Activated naive CD4-positive, alpha-beta T cell treated with anti-CD3 and anti-CD28 coated beads, Interleukin-2, amount 50 U/mL, for 72 hours (primary cell): ENCODE measurements around the gene ADARB2. TPM values are rescaled to one million over a fixed set of nuclear protein-coding genes. Genes with fewer than 3 reads are reported as not detected.

Experiments
- ATAC-seq, 2 donors: fragments of 150-1000 bp; cut with Tn5 transposase; 2 replicates each; pipeline ENCODE4 v1.10.0; 2021; ENCODE audit warnings: mild to moderate bottlenecking in 2 of 2, moderate library complexity in 2 of 2
- DNase-seq, 2 donors: peaks; one replicate each; pipeline ENCODE4 v3.0.0; 2021 to 2022; ENCODE audit warnings: low spot score in 2 of 2
- H3K27ac Mint-ChIP-seq, 2 donors: one replicate each; pipeline ENCODE4 v1.8.0; 2022; ENCODE audit warnings: mild to moderate bottlenecking in 2 of 2, mixed read lengths in 2 of 2
- H3K36me3 Mint-ChIP-seq, 2 donors: one replicate each; pipeline ENCODE4 v1.8.0; 2022; ENCODE audit warnings: mixed read lengths in 2 of 2
- H3K9me3 Mint-ChIP-seq, 2 donors: one replicate each; pipeline ENCODE4 v1.8.0; 2022; ENCODE audit warnings: mixed read lengths in 2 of 2
- total RNA-seq, 2 donors: library from RNA; stranded (reverse); gene quantifications; one replicate each; pipeline ENCODE4 v1.2.3, GENCODE V29; 2022

ADARB2 gene
- total RNA-seq, 2 donors from 2014 or later, result 0.27 TPM; not detected in 1

DNA sequence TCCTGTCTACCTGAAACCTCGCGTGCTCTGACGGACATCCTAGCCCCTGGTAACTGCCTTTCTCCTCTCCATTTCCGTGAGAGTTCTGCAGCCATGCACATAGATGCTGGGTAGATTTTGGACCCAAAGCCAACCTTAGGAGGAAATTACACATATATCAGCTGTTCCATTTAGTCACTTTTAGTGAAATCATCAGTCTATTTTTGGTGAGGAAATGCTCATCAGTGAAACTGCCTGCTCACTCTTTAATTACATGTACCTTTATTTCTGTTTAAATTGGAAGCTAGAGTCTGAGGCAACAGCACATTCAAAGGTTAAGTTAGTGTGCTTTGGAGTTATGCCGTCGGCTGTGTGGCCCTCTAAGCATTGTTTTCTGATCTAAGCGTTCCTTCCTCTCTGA lies 449.8 kb downstream of the ADARB2 start:
- ATAC-seq (peak in 1 of 2 donors; percentile 37), DNase-seq (no peak)
- Mint-ChIP-seq H3K36me3 (no peaks in the 10 kb centered on the region), H3K9me3 (no peaks in the 10 kb centered on the region), H3K27ac (no peak overlapping the region)

- Mint-ChIP-seq H3K9me3 (no peaks in the 10 kb centered on the region), H3K36me3 (no peaks in the 10 kb centered on the region), H3K27ac (no peak overlapping the region)
- ATAC-seq (no peak), DNase-seq (no peak)
Measured at GRCh38 chr10:1284076-1284475, 453.2 kb downstream of the ADARB2 start.

- no peaks in the 10 kb centered on the region for H3K36me3 Mint-ChIP-seq
- ATAC-seq, result no peak
Measured at GRCh38 chr10:1281405-1281782, 455.9 kb downstream of the ADARB2 start.

DNA sequence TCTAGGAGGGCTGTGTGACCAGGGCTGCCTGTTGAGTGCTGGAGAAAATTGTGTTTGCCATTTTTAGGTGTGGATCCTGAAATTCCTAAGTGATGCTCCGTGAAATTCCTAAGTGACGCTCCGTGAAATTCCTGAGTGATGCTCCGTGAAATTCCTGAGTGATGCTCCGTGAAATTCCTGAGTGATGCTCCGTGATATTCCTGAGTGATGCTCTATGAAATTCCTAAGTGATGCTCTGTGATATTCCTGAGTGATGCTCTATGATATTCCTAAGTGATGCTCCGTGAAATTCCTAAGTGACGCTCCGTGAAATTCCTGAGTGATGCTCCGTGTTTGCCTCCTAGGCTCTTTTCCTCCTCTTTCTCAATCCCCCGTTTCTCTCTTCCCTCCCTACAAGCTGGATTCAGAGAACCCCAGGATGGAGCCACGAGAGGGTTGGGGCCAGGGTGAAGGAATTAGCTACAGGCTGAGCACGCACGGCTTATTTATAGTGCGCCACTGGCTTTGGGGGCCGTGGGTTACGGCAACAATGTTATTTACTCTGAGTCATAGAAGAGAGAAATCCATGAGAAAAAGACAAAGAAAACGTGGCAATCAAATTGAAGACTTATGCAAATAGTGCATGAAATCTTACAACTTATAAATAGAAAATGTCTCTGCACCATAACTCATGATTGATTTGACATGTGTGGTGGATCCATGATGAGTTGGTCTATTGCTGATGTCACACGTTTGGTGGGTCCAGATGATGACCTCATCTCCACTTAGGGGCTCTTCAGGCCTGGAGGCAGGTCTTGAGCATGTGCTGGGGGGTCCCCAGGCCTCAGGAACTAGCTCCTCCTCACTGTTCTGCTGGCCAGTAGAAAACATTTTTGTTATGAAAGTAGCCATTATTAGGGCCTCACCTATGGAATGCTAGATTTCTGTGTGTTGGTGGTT lies 456.6 kb downstream of the ADARB2 start:
- ATAC-seq (no peak), DNase-seq (no peak)
- Mint-ChIP-seq H3K9me3 (no peaks in the 10 kb centered on the region), H3K36me3 (no peaks in the 10 kb centered on the region), H3K27ac (no peak overlapping the region)

More at GRCh38 chr10:1281405-1281782, 455.9 kb downstream of the ADARB2 start:
- DNase-seq, result no peak
- Mint-ChIP-seq H3K27ac (no peak overlapping the region), H3K9me3 (no peaks in the 10 kb centered on the region)

DNA sequence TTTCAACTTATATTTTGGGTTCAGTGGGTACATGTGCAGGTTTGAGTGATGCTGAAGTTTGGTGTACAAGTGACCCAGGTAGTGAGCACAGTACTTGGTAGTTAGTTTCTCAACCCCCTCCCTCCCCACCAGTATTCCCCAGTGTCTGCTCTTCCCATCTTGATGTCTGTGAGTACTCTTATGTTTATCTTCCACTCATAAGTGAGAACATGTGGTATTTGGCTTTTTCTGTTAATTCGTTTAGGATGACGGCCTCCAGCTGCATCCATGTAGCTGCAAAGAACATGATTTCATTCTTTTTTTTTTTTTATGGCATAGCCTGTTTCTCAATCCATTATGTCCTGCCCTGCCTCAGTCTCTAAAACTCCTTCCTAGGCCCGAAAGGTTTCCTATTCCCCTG lies 459.0 kb downstream of the ADARB2 start:
- H3K27ac Mint-ChIP-seq, result no peak overlapping the region
- H3K36me3 Mint-ChIP-seq, result no peaks in the 10 kb centered on the region
- H3K9me3 Mint-ChIP-seq, result no peaks in the 10 kb centered on the region

GRCh38 chr10:1274701-1275544 lies 462.4 kb downstream of the ADARB2 start:
- no peak overlapping the region for H3K27ac Mint-ChIP-seq
- no peaks in the 10 kb centered on the region for H3K36me3 Mint-ChIP-seq
- no peak for ATAC-seq
- H3K9me3 Mint-ChIP-seq, result no peaks in the 10 kb centered on the region
- DNase-seq, result no peak

More for the DNA sequence above, 459.0 kb downstream of the ADARB2 start:
- no peak for DNase-seq
- ATAC-seq, result no peak

GRCh38 chr10:1274111-1274661 lies 463.1 kb downstream of the ADARB2 start:
- no peaks in the 10 kb centered on the region for H3K36me3 Mint-ChIP-seq
- no peaks in the 10 kb centered on the region for H3K9me3 Mint-ChIP-seq
- peak overlapping the region in 1 of 2 donors; percentile 69 for H3K27ac Mint-ChIP-seq
- no peak for DNase-seq
- no peak for ATAC-seq

GRCh38 chr10:1273372-1274105 lies 463.8 kb downstream of the ADARB2 start:
- DNase-seq, result no peak
- Mint-ChIP-seq H3K27ac (no peak overlapping the region), H3K36me3 (no peaks in the 10 kb centered on the region), H3K9me3 (no peaks in the 10 kb centered on the region)
- ATAC-seq, result no peak

DNA sequence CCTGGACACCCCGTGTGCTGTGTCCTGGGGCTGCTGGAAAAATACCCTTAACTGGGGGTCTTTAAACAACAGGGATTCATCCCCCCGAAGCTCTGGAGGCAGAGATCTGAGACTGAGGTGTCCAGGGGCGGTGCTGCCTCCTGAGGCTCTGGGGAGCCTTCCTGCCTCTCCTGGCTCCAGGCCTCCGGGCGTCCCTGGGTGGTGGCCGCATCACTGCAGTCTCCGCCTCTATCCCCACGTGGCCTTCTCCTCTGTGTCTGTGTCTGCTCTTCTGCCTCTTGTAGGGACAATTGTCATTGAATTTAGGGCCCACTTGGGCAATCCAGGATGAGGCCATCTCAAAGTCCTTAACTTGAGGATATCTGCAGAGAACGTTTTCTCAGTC lies 464.6 kb downstream of the ADARB2 start:
- no peak for ATAC-seq

DNA sequence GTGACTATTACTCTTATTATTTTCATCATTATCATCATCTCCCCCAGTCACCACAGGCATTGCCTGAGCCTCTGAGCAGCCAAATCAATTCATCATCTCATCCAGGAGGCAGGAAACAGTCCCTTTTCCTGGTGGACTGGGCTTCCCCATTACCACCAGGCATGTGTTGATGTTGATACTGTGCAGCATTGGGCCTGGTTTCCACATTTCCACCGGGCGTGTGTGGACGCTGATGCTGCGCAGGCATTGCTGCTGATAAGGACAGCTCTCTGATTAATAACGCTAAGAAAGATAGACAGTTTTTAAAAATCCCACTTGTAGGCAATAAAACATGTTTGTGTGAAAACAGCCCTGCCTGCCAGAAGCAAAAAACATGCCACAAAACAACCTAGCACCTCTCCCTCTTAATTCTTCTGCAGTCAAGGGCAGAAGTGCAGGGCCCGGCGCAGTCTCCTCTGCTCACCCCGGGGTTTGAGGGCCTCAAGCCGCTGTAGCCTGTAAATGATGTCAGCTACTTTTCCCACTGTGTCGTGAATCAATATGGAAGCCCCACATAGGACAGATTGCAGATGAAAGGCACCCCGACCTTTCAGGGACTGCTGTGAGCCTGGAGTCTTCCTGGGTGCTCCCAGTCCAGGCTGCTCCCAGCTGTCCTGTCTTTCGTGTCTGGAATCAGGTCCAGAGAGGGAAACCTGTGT lies 465.1 kb downstream of the ADARB2 start:
- DNase-seq, result no peak
- no peaks in the 10 kb centered on the region for H3K9me3 Mint-ChIP-seq
- H3K27ac Mint-ChIP-seq, result no peak overlapping the region
- H3K36me3 Mint-ChIP-seq, result no peaks in the 10 kb centered on the region
- no peak for ATAC-seq

More for the DNA sequence above, 464.6 kb downstream of the ADARB2 start:
- no peaks in the 10 kb centered on the region for H3K36me3 Mint-ChIP-seq
- H3K27ac Mint-ChIP-seq, result no peak overlapping the region
- H3K9me3 Mint-ChIP-seq, result no peaks in the 10 kb centered on the region
- DNase-seq, result no peak

DNA sequence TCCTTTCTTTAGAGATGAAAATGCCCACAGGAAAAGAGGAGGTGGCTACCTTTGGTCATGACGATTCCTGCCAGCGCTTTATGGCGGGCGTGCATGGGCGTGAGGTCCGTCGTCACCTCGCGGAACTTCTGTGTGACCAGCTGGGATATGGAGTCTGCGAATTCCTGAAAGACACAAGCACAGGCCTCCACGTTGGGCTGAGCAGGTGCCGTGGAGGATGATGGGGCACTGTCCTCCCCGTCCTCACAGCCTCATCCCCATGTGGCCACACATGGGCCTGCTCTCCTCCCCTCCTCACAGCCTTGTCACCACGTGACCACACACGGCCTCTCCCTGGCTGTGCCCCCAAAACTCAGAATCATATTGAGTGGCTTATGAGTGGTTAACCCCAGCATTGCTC lies 466.4 kb downstream of the ADARB2 start:
- ATAC-seq (no peak), DNase-seq (no peak)
- Mint-ChIP-seq H3K27ac (no peak overlapping the region), H3K36me3 (no peaks in the 10 kb centered on the region), H3K9me3 (no peaks in the 10 kb centered on the region)

- no peak for DNase-seq
- H3K27ac Mint-ChIP-seq, result no peak overlapping the region
- no peaks in the 10 kb centered on the region for H3K36me3 Mint-ChIP-seq
- ATAC-seq, result no peak
- no peaks in the 10 kb centered on the region for H3K9me3 Mint-ChIP-seq
Measured at GRCh38 chr10:1270490-1270889, 466.8 kb downstream of the ADARB2 start.

DNA sequence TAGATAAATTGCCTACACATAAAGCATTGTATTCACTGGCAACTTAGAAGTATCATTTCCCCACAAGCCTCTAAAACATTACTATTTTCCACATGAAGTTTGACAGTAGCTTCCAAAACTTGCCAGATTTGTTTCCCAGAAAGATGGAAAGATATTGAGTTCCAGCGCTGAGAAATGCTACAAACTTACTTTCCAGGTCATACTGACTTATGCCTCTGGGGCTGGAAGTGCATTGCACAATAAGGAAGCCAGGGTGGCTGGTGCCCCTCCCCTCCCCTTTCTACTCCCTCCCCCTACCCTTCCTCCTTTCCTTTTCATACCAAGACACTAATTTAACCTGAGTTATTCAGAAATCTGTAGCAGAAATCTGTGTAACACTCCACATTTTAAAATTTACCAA lies 468.5 kb downstream of the ADARB2 start:
- Mint-ChIP-seq H3K36me3 (no peaks in the 10 kb centered on the region), H3K27ac (no peak overlapping the region), H3K9me3 (no peaks in the 10 kb centered on the region)
- ATAC-seq, result no peak
- DNase-seq, result no peak

- H3K27ac Mint-ChIP-seq, result no peak overlapping the region
- ATAC-seq, result no peak
- no peak for DNase-seq
- no peaks in the 10 kb centered on the region for H3K9me3 Mint-ChIP-seq
- H3K36me3 Mint-ChIP-seq, result no peaks in the 10 kb centered on the region
Measured at GRCh38 chr10:1267568-1267967, 469.8 kb downstream of the ADARB2 start.

GRCh38 chr10:1267148-1267547 lies 470.2 kb downstream of the ADARB2 start:
- no peak overlapping the region for H3K27ac Mint-ChIP-seq
- ATAC-seq, result no peak
- H3K36me3 Mint-ChIP-seq, result no peaks in the 10 kb centered on the region
- H3K9me3 Mint-ChIP-seq, result no peaks in the 10 kb centered on the region
- no peak for DNase-seq
